Hematopoietic multipotent progenitor cell treated with erythropoietin and hydrocortisone succinate and interleukin-3 and kit ligand, for 4 days (in vitro differentiated cells): Measurements from ENCODE around the gene MAP3K14.
"Not testable (repeated sequence)": the region's sequence is repeated elsewhere in the genome, so short reads cannot be mapped to it uniquely, and the experiment has no call there.

Source experiments
- DNase-seq: peaks from one replicate; pipeline ENCODE4 v3.0.0-alpha.2; 2015

The MAP3K14 gene

GRCh38 chr17:45316434-45317110, at the start of gene MAP3K14:
Gene MAP3K14, minus strand, starts transcription at chr17:45317020. Its CDS starts 26,275 bp downstream, at chr17:45290745.
- DNase-seq, result peak; percentile 88

- DNase-seq, result no peak
Observed at GRCh38 chr17:45366049-45366448, 49.2 kb upstream of the MAP3K14 start.

GRCh38 chr17:45364531-45365390, 47.9 kb upstream of the MAP3K14 start:
- no peak for DNase-seq

- DNase-seq, result no peak
Observed at GRCh38 chr17:45363498-45363897, 46.7 kb upstream of the MAP3K14 start.

GRCh38 chr17:45361976-45362375, 45.2 kb upstream of the MAP3K14 start:
- no peak for DNase-seq

GRCh38 chr17:45361451-45361850, 44.6 kb upstream of the MAP3K14 start:
- no peak for DNase-seq

- no peak for DNase-seq
Observed at GRCh38 chr17:45357364-45357997, 40.7 kb upstream of the MAP3K14 start.

- DNase-seq, result no peak
Observed at GRCh38 chr17:45355087-45355486, 38.3 kb upstream of the MAP3K14 start.

- peak; percentile 28 for DNase-seq
Observed at GRCh38 chr17:45353043-45353442, 36.2 kb upstream of the MAP3K14 start.

- no peak for DNase-seq
Observed at GRCh38 chr17:45351831-45352230, 35.0 kb upstream of the MAP3K14 start.

- DNase-seq, result no peak
Observed at GRCh38 chr17:45347444-45347843, 30.6 kb upstream of the MAP3K14 start.

- no peak for DNase-seq
Observed at GRCh38 chr17:45346216-45347015, 29.6 kb upstream of the MAP3K14 start.

- DNase-seq, result peak; percentile 95
Observed at GRCh38 chr17:45345554-45346215, 28.9 kb upstream of the MAP3K14 start.

- no peak for DNase-seq
Observed at GRCh38 chr17:45345246-45345553, 28.4 kb upstream of the MAP3K14 start.

GRCh38 chr17:45343967-45344664, 27.3 kb upstream of the MAP3K14 start:
- DNase-seq, result not testable (repeated sequence)

GRCh38 chr17:45342871-45343526, 26.2 kb upstream of the MAP3K14 start:
- no peak for DNase-seq

GRCh38 chr17:45342306-45342705, 25.5 kb upstream of the MAP3K14 start:
- no peak for DNase-seq

GRCh38 chr17:45341533-45342158, 24.8 kb upstream of the MAP3K14 start:
- no peak for DNase-seq

GRCh38 chr17:45339646-45340605, 23.1 kb upstream of the MAP3K14 start:
- DNase-seq, result no peak
